GM12878 (cell line): ENCODE data around the gene PTBP3. TPM values are rescaled to one million over a fixed set of nuclear protein-coding genes. Genes with fewer than 3 reads are reported as not detected.

Experiments used
- ATAC-seq: fragments of 200-7000 bp; cut with Tn5 transposase; 3 replicates; pipeline ENCODE4 v1.9.1; 2020; ENCODE audit warnings: mild to moderate bottlenecking, moderate library complexity
- BruUV-seq: library from RNA; stranded (reverse); fragments of 400-500 nt; replicated peaks from 2 replicates; lab custom pipeline; 2021; lab: Mats Ljungman, UMichigan
- CTCF ChIA-PET: fragments of 300-600 bp; sonication (Branson Sonifier 250); formaldehyde crosslinking; extraction: SDS; loops from one replicate; lab custom pipeline; 2021; ENCODE audit warnings: inconsistent platforms; lab: Yijun Ruan, JAX
- POLR2A ChIA-PET: fragments of 350-600 bp; formaldehyde crosslinking; extraction: SDS; loops from one replicate; lab custom pipeline; 2021; ENCODE audit warnings: inconsistent platforms; lab: Charles Lee
- RAD21 ChIA-PET: fragments of 300-600 bp; sonication (Branson Sonifier 250); formaldehyde crosslinking; loops from one replicate; lab custom pipeline; 2023; ENCODE audit warnings: antibody characterized with exemption; ENCODE audit not compliant: unreplicated experiment; lab: Charles Lee
- SMC1A ChIA-PET: fragments of 300-600 bp; sonication (Branson Sonifier 250); formaldehyde crosslinking; loops from one replicate; lab custom pipeline; 2023; ENCODE audit not compliant: unreplicated experiment, uncharacterized antibody; lab: Charles Lee
- DNase-seq: peaks from one replicate; pipeline ENCODE4 v3.0.0-alpha.2; 2011; ENCODE audit warnings: low read depth, low spot score
- FAIRE-seq: peaks from 3 replicates; lab custom pipeline; 2011; peaks lifted over from hg19 to GRCh38; lab: Jason Lieb, UNC
- H2AFZ ChIP-seq: 2 replicates; pipeline ENCODE4 v1.6.0; 2011; ENCODE audit warnings: low read depth, low read length, control low read depth; ENCODE audit not compliant: control insufficient read depth
- H3K27ac ChIP-seq: 2 replicates; pipeline ENCODE4 v1.5.1; 2011; ENCODE audit warnings: control low read depth; ENCODE audit not compliant: control insufficient read depth, insufficient read depth
- H3K27me3 ChIP-seq, 2 experiments: replicated peaks in 1 of 2; 2 replicates each; pipeline versions ENCODE4 v1.6.0 to v1.6.1; 2011; ENCODE audit warnings: low read length in 1 of 2; ENCODE audit not compliant: control insufficient read depth in 2 of 2, insufficient read depth in 2 of 2
- H3K36me3 ChIP-seq, 2 experiments: 2 replicates each; pipeline ENCODE4 v1.5.1; 2011; ENCODE audit warnings: low read length in 1 of 2; ENCODE audit not compliant: control insufficient read depth in 2 of 2, insufficient read depth in 2 of 2
- H3K4me1 ChIP-seq: 2 replicates; pipeline ENCODE4 v1.6.1; 2011; ENCODE audit warnings: mild to moderate bottlenecking, low read length, moderate library complexity, mixed read lengths; ENCODE audit not compliant: control insufficient read depth, insufficient read depth
- H3K4me2 ChIP-seq: 2 replicates; pipeline ENCODE4 v1.6.0; 2011; ENCODE audit warnings: control low read depth; ENCODE audit not compliant: control insufficient read depth, insufficient read depth
- H3K4me3 ChIP-seq: fragments of 200-600 bp; sonication (generic); 2 replicates; pipeline ENCODE4 v1.5.1; 2016
- H3K79me2 ChIP-seq: 2 replicates; pipeline ENCODE4 v1.6.0; 2011; ENCODE audit warnings: low read length; ENCODE audit not compliant: control insufficient read depth, insufficient read depth
- H3K9ac ChIP-seq: 2 replicates; pipeline ENCODE4 v1.8.0; 2011; ENCODE audit warnings: low read length, control low read depth, mixed read lengths; ENCODE audit not compliant: control insufficient read depth, insufficient read depth
- H3K9me3 ChIP-seq: replicated peaks from 3 replicates; pipeline ENCODE4 v1.5.1; 2011; ENCODE audit warnings: mild to moderate bottlenecking, low read length; ENCODE audit not compliant: control insufficient read depth, insufficient read depth
- H4K20me1 ChIP-seq: 2 replicates; pipeline ENCODE4 v1.6.0; 2011; ENCODE audit not compliant: control insufficient read depth, insufficient read depth
- CBFB ChIP-seq: IDR thresholded peaks from 2 replicates; pipeline ENCODE4 v1.6.1; 2016; ENCODE audit warnings: antibody characterized with exemption, low read depth
- CHD2 ChIP-seq: IDR thresholded peaks from 2 replicates; pipeline ENCODE4 v1.6.1; 2011; ENCODE audit warnings: low read depth, low read length, improper control_type of control experiment, borderline replicate concordance
- ETV6 ChIP-seq, 2 experiments: fragments of 450-650 bp in 1 of 2; IDR thresholded peaks in 1 of 2; conservative IDR thresholded peaks in 1 of 2; 2 replicates each; pipeline ENCODE4 v1.6.1; 2014; ENCODE audit warnings: antibody characterized with exemption in 1 of 2, borderline replicate concordance in 1 of 2, low read depth in 1 of 2, mild to moderate bottlenecking in 1 of 2, moderate library complexity in 1 of 2
- IRF4 ChIP-seq: IDR thresholded peaks from 2 replicates; pipeline ENCODE4 v1.6.1; 2011; ENCODE audit warnings: low read depth, low read length
- JUNB ChIP-seq: IDR thresholded peaks from 2 replicates; pipeline ENCODE4 v1.6.1; 2016; ENCODE audit warnings: antibody characterized with exemption, mild to moderate bottlenecking
- KDM1A ChIP-seq: fragments of 200-600 bp; sonication (generic); IDR thresholded peaks from 2 replicates; pipeline ENCODE4 v1.6.1; 2016; ENCODE audit warnings: borderline replicate concordance
- MXI1 ChIP-seq: fragments of 150-350 bp; IDR thresholded peaks from 2 replicates; pipeline ENCODE4 v1.6.1; 2011; ENCODE audit warnings: low read depth, mild to moderate bottlenecking, inconsistent platforms, low read length, improper control_type of control experiment
- PML ChIP-seq: IDR thresholded peaks from 2 replicates; pipeline ENCODE4 v1.6.1; 2012; ENCODE audit warnings: low read length, inconsistent platforms
- RAD51 ChIP-seq: fragments of 450-650 bp; IDR thresholded peaks from 2 replicates; pipeline ENCODE4 v1.6.1; 2016; ENCODE audit warnings: moderate library complexity, mild to moderate bottlenecking, inconsistent platforms
- ZBTB4 ChIP-seq: fragments of 450-650 bp; formaldehyde crosslinking; IDR thresholded peaks from 2 replicates; pipeline ENCODE4 v1.4.0; 2022; ENCODE audit warnings: mild to moderate bottlenecking, moderate library complexity
- ZNF207 ChIP-seq: fragments of 450-650 bp; IDR thresholded peaks from 2 replicates; pipeline ENCODE4 v1.6.1; 2014; ENCODE audit warnings: antibody characterized with exemption, mild to moderate bottlenecking, borderline replicate concordance
- ZNF217 ChIP-seq: fragments of 450-650 bp; IDR thresholded peaks from 2 replicates; pipeline ENCODE4 v1.6.1; 2017; ENCODE audit warnings: antibody characterized with exemption, mild to moderate bottlenecking
- WGBS: methylation state at CpG from one replicate; pipeline ENCODE4 v1.1.6; 2016; ENCODE audit warnings: low lambda C conversion rate; ENCODE audit not compliant: insufficient replicate concordance, insufficient coverage; ENCODE audit errors: missing lambda C conversion rate; 5-methylcytosine and 5-hydroxymethylcytosine counted together
- in situ Hi-C: fragments of 300-500 bp; cut with MboI; formaldehyde crosslinking; loops from 9 replicates; pipeline ENCODE4 v1.14.3; 2018; ENCODE audit warnings: mixed read lengths
- intact Hi-C: fragments of 100-400 bp; cut with micrococcal nuclease; formaldehyde crosslinking; loops from one replicate; pipeline ENCODE4 v1.14.2; 2022; ENCODE audit not compliant: unreplicated experiment
- polyA plus RNA-seq, 11 experiments: library from polyadenylated mRNA; depleted of rRNA in 4 of 11; unstranded in 6 of 11; stranded (reverse) in 5 of 11; fragments of >200 nt; fragmentation: Nextera tagmentation in 4 of 11; fragmentation: Illumina TruSeq in 1 of 11; extraction: Ambion mirVana in 4 of 11; extraction: Trizol in 1 of 11; gene quantifications; 1 replicate in 1 of 11; 2 replicates in 10 of 11; pipeline versions ENCODE4 v1.2.1 to v1.2.3, GENCODE V29; 2011 to 2016; ENCODE audit warnings: inconsistent platforms in 2 of 11, missing spikeins in 2 of 11, low read depth in 1 of 11
- total RNA-seq, 4 experiments: library from RNA; depleted of rRNA in 3 of 4; stranded (reverse); fragments of >200 nt in 3 of 4; fragmentation: Illumina TruSeq in 1 of 4; extraction: Trizol in 1 of 4; gene quantifications; 2 replicates each; pipeline versions ENCODE4 v1.2.1 to v1.2.3, GENCODE V29; 2013 to 2021
- TF ChIP-seq, protein P1 (sequence below), 3 experiments: IDR thresholded peaks in 2 of 3; conservative IDR thresholded peaks in 1 of 3; 2 replicates each; pipeline ENCODE4 v1.5.1; 2011; ENCODE audit warnings: low read depth in 3 of 3, low read length in 3 of 3, mild to moderate bottlenecking in 3 of 3, control low read depth in 2 of 3, moderate library complexity in 2 of 3, inconsistent platforms in 1 of 3, mixed read lengths in 1 of 3; ENCODE audit not compliant: control insufficient read depth in 2 of 3, insufficient read depth in 1 of 3; ENCODE audit errors: extremely low read depth in 1 of 3

The PTBP3 gene
- total and polyA plus RNA-seq, 10 of the 15 experiments (the other 5 are each of a cell fraction or from before 2014, with no cell fraction given) = 12.5 to 104 (median 52.7) TPM

- SMC1A ChIA-PET = interaction anchor here (0.6 to 1.3 kb wide), 3 partner anchors 17 to 145 kb away, joined by 3 to 4 read pairs (median 3); no protein-coding TSS in a partner anchor
- TF ChIP-seq IRF4 = no peak
- TF ChIP-seq ZBTB4 (CRISPR knock-in tag) = no peak
- no peak for TF ChIP-seq ZNF217
- no peak for TF ChIP-seq RAD51
- no peak for TF ChIP-seq MXI1
- TF ChIP-seq JUNB = no peak
- no peak for TF ChIP-seq CBFB
- no peak for TF ChIP-seq KDM1A
- no peak for TF ChIP-seq PML
- no peak for TF ChIP-seq ZNF207
- TF ChIP-seq, protein P1, sequence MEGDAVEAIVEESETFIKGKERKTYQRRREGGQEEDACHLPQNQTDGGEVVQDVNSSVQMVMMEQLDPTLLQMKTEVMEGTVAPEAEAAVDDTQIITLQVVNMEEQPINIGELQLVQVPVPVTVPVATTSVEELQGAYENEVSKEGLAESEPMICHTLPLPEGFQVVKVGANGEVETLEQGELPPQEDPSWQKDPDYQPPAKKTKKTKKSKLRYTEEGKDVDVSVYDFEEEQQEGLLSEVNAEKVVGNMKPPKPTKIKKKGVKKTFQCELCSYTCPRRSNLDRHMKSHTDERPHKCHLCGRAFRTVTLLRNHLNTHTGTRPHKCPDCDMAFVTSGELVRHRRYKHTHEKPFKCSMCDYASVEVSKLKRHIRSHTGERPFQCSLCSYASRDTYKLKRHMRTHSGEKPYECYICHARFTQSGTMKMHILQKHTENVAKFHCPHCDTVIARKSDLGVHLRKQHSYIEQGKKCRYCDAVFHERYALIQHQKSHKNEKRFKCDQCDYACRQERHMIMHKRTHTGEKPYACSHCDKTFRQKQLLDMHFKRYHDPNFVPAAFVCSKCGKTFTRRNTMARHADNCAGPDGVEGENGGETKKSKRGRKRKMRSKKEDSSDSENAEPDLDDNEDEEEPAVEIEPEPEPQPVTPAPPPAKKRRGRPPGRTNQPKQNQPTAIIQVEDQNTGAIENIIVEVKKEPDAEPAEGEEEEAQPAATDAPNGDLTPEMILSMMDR (IDR thresholded peaks at IDR 0.05 in 2 of 3, conservative IDR thresholded peaks at IDR 0.05 in 1 of 3; ENCODE audit: control insufficient read depth in 2 of 3, extremely low read depth in 1 of 3, insufficient read depth in 1 of 3, low read depth in 3 of 3, low read length in 3 of 3) = no peak
- no peak for TF ChIP-seq ETV6 (conservative IDR thresholded peaks at IDR 0.05 in 1 of 2, IDR thresholded peaks at IDR 0.05 in 1 of 2; ENCODE audit: borderline replicate concordance in 1 of 2, low read depth in 1 of 2)
- no peak for TF ChIP-seq CHD2
- TF ChIP-seq, all 136 proteins: peak for 0
- Histone ChIP-seq H3K36me3 (peaks cover 0 to 12% of the 10 kb centered on the region in 2 experiments), H3K27ac (no peak overlapping the region), H2AFZ (no peak overlapping the region), H3K9ac (no peak overlapping the region), H3K27me3 (no peaks in the 10 kb centered on the region), H3K79me2 (no peaks in the 10 kb centered on the region), H4K20me1 (no peaks in the 10 kb centered on the region), H3K9me3 (no peaks in the 10 kb centered on the region), H3K4me3 (no peak overlapping the region), H3K4me1 (no peaks in the 10 kb centered on the region), H3K4me2 (no peak overlapping the region)
- in situ Hi-C loops (loop anchor here (5.0 kb wide), 1 partner anchor 49 kb away; no protein-coding TSS in a partner anchor), intact Hi-C loops (no loop called here)
- WGBS = 100% methylated on average over 2 of the region's 2 CpGs
- ATAC-seq = no peak
- FAIRE-seq = no peak
- POLR2A ChIA-PET = interaction anchor here (0.6 to 0.7 kb wide), 2 partner anchors 32 to 58 kb away, joined by 3 read pairs; no protein-coding TSS in a partner anchor
- DNase-seq = no peak
- CTCF ChIA-PET = interaction anchor here (0.8 kb wide), 1 partner anchor 9 kb away, joined by 3 read pairs; no protein-coding TSS in a partner anchor
- RAD21 ChIA-PET = no interaction called here
- BruUV-seq = no TSS peak
These were observed 75.3 kb downstream of the PTBP3 start for GRCh38 chr9:112258106-112258505.
